ENCODE measurements around the gene PNPLA7. TPM values are rescaled to one million over a fixed set of nuclear protein-coding genes. Genes with fewer than 3 reads are reported as not detected.

The PNPLA7 gene
- total and polyA plus RNA-seq, 2 of the 8 experiments (the other 6 are each of a cell fraction or from before 2014, with no cell fraction given): 0.35 to 0.47 TPM

GRCh38 chr9:137421838-137422603 is 128.2 kb downstream of the PNPLA7 start:
- Histone ChIP-seq H3K9ac (replicated peaks in 1 of 4; ENCODE audit: extremely low read depth in 1 of 4, low read depth in 3 of 4, low read length in 3 of 4) (peak overlapping the region; percentile 25 to 59 (median 32); a peak in 5 of 7 replicates), H3K14ac (ENCODE audit: insufficient read length) (no peak overlapping the region), H3K4me2 (ENCODE audit: insufficient read depth in 1 of 2, low read depth in 2 of 2, low read length in 2 of 2) (peak overlapping the region; percentile 92 to 98), H3K4me3 (ENCODE audit: extremely low read depth in 1 of 4, insufficient read depth in 2 of 4, low read depth in 3 of 4, low read length in 4 of 4) (peak overlapping the region; percentile 70 to 84 (median 80)), H3K4ac (replicated peaks; ENCODE audit: insufficient read length, low read depth, low read length) (no peak overlapping the region), H2BK5ac (ENCODE audit: low read depth, low read length) (no peak overlapping the region), H3K4me1 (replicated peaks in 1 of 4; ENCODE audit: control insufficient read depth in 3 of 4, insufficient read depth in 4 of 4, low read length in 3 of 4) (peaks cover 0 to 2% (median 0%) of the 10 kb centered on the region in 4 experiments; a peak in 1 of 7 replicates), H2BK15ac (ENCODE audit: low read length) (no peak overlapping the region), H4K20me1 (replicated peaks in 1 of 2; ENCODE audit: control insufficient read depth in 1 of 2, insufficient read depth in 2 of 2, low read length in 2 of 2) (peaks cover 0 to 1% of the 10 kb centered on the region in 2 experiments), H2BK12ac (ENCODE audit: low read depth, low read length) (no peak overlapping the region), H3K56ac (replicated peaks; ENCODE audit: insufficient read length, low read depth, low read length) (no peak overlapping the region), H4K8ac (ENCODE audit: extremely low read depth, insufficient read depth, low read length) (no peak overlapping the region), H3K27me3 (replicated peaks in 1 of 4; ENCODE audit: control insufficient read depth in 3 of 4, extremely low read depth in 1 of 4, insufficient read depth in 3 of 4, low read length in 3 of 4) (peaks cover 0 to 13% (median 2%) of the 10 kb centered on the region in 4 experiments; a peak in 4 of 7 replicates), H3K79me1 (ENCODE audit: low read depth, low read length) (peaks cover 3% of the 10 kb centered on the region; the same call in 1 of the 2 replicates), H3K79me2 (ENCODE audit: control insufficient read depth in 1 of 2, insufficient read depth in 2 of 2, low read length in 2 of 2) (peaks cover 0 to 5% of the 10 kb centered on the region in 2 experiments; a peak in 1 of 4 replicates), H3K9me3 (ENCODE audit: insufficient read depth in 2 of 2, low read depth in 1 of 2, low read length in 1 of 2) (no peaks in the 10 kb centered on the region), H4K91ac (replicated peaks; ENCODE audit: insufficient read length, low read length) (no peak overlapping the region), H3K23ac (ENCODE audit: insufficient read length) (no peak overlapping the region), H3K36me3 (ENCODE audit: control insufficient read depth in 2 of 4, insufficient read depth in 4 of 4, low read length in 3 of 4) (no peaks in the 10 kb centered on the region), H3K27ac (ENCODE audit: low read depth, low read length) (no peak overlapping the region), H4K5ac (ENCODE audit: insufficient read length, low read depth, low read length) (no peak overlapping the region), H2BK120ac (replicated peaks; ENCODE audit: low read depth, low read length) (no peak overlapping the region), H2AK5ac (ENCODE audit: low read depth, low read length) (no peak overlapping the region), H3K18ac (ENCODE audit: extremely low read depth, low read length) (peak overlapping the region; percentile 51), H2AFZ (ENCODE audit: low read length) (peak overlapping the region; percentile 81), H3K23me2 (ENCODE audit: low read depth, low read length) (peaks cover 9% of the 10 kb centered on the region; the same call in 1 of the 2 replicates), H2BK20ac (ENCODE audit: low read length) (no peak overlapping the region)
- no peak for FAIRE-seq
- WGBS, 2 experiments (ENCODE audit: extremely low coverage in 1 of 2, insufficient coverage in 1 of 2, insufficient read length in 1 of 2, insufficient replicate concordance in 2 of 2, low coverage in 1 of 2, low lambda C conversion rate in 2 of 2, missing lambda C conversion rate in 1 of 2): 10% methylated on average over 11 of the region's 11 CpGs; no CpG with 5 or more reads in 1 of the 2 experiments
- DNase-seq (ENCODE audit: low read depth in 1 of 2, low spot score in 2 of 2): no peak
- POLR2A ChIA-PET (ENCODE audit: partially characterized antibody): interaction anchor here (0.6 to 2.1 kb wide), 5 partner anchors 9 to 142 kb away, joined by 3 to 11 read pairs (median 8); no protein-coding TSS in a partner anchor
- CTCF ChIA-PET (ENCODE audit: partially characterized antibody): interaction anchor here (0.8 to 2.4 kb wide), 10 partner anchors 10 to 123 kb away, joined by 3 to 8 read pairs (median 4); no protein-coding TSS in a partner anchor
- no peak for TF ChIP-seq RAD21 (IDR thresholded peaks at IDR 0.05 in 1 of 2, conservative IDR thresholded peaks at IDR 0.05 in 1 of 2; ENCODE audit: low read depth in 2 of 2, low read length in 2 of 2)
- no peak for TF ChIP-seq POU5F1 (IDR thresholded peaks at IDR 0.05; ENCODE audit: low read depth, low read length)

Data from H1 (cell line).